ENCODE data around the gene RAB6A.
A peak's percentile ranks its signal among the peaks of the same experiment; 100 is the strongest.
"Not testable (repeated sequence)": the region's sequence is repeated elsewhere in the genome, so short reads cannot be mapped to it uniquely, and the experiment has no call there.

RAB6A gene

GRCh38 chr11:73716153-73717056 lies 44.5 kb downstream of the RAB6A start:
- peak; percentile 12 for DNase-seq

DNA sequence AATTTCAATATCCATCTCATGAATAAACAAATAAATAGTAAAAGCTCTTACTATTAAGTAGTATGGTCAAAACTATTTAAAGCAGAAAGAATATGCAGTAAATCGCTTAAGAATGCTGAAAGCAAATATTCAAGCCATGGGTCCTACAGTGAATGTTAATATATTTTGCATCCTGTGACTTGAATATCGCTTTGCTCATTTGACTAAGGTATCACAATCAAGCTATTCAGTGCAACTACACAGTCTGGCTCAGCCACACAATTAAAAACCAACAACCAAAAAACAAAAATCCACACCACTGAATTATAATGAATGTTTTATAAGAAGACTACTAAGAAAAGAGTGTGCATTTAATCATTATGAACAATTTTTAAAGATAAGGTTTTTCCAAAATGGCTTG lies 45.3 kb downstream of the RAB6A start:
- DNase-seq: no peak

DNA sequence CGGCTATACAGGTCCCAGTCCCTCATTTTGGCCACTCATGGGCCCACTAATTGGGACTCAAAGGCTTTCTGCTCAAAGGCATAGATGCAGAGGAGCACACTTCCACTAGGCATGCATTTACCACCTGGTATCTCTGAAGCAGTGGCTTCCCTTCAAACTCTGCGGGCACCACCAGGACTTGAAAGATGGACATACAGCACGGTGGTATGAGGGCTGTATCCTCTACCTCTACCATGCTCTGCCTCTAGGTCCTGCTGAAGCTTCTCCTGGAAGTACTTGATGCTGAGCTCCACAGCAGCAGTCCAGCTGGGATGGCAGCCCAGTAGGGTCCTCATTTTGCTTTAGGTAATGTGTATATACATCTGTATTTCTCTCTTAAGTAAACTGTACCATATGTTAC lies 49.9 kb downstream of the RAB6A start:
- DNase-seq: no peak

GRCh38 chr11:73705053-73705452 lies 55.8 kb downstream of the RAB6A start:
- no peak for DNase-seq

- no peak for DNase-seq
These were observed 66.9 kb downstream of the RAB6A start for GRCh38 chr11:73693899-73694525.

DNA sequence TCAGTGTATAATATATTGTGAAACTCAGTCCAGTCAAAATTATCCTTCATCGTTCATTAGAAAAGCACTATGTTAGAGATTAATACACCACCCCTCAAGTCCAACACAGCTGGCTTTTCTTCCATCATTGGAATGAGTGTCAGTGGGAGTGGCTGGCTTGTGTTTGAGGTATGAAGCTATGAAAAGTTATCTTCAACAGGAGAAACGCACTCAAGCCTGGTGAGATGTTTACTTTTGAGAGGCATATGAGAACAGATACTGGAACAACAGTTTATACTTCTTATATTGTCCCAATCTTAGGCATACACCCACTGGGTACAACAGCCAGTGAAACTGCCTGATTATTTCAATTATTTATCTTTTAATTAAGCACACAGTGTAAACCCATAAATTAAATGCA lies 80.2 kb downstream of the RAB6A start:
- no peak for DNase-seq

- DNase-seq: not testable (repeated sequence)
These were observed 84.3 kb downstream of the RAB6A start for GRCh38 chr11:73676552-73676951.

- DNase-seq: no peak
These were observed 89.2 kb downstream of the RAB6A start for GRCh38 chr11:73671701-73672100.

DNA sequence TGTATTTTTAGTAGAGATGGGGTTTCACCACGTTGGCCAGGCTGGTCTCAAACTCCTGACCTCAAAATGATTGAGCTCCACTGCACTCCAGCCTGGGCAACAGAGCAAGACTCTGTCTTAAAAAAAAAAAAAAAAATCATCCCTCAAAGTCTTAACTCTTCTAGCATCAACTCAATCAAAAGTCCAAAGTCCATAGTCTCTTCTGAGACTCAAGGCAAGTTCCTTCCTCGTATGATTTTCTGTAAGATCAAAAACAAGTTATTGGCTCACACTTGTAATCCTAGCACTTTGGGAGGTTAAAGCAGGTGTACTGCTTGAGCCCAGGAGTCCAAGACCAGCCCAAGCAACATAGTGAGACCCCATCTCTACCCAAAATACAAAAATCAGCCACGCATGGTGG lies 90.1 kb downstream of the RAB6A start:
- no peak for DNase-seq

GRCh38 chr11:73667891-73668290 lies 93.0 kb downstream of the RAB6A start:
- no peak for DNase-seq

DNA sequence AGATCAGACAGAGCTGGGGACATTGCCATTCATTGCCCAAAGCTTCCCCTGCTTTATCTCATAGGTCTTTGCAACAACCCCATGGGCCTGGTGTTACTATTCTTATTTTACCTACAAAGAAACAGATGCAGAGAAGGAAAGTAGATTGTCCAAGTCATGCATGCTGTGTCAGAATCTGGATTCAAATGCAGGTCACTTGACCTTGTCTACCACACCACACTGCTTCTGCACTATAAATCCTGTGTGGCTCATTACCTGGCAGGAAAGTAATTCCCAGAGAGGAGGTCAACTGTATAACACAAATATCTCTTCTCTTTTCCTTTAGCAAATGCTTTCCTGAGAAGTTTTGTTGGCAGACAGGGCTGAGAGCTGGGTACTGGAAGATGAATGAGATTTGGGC lies 96.0 kb downstream of the RAB6A start:
- DNase-seq: no peak

DNA sequence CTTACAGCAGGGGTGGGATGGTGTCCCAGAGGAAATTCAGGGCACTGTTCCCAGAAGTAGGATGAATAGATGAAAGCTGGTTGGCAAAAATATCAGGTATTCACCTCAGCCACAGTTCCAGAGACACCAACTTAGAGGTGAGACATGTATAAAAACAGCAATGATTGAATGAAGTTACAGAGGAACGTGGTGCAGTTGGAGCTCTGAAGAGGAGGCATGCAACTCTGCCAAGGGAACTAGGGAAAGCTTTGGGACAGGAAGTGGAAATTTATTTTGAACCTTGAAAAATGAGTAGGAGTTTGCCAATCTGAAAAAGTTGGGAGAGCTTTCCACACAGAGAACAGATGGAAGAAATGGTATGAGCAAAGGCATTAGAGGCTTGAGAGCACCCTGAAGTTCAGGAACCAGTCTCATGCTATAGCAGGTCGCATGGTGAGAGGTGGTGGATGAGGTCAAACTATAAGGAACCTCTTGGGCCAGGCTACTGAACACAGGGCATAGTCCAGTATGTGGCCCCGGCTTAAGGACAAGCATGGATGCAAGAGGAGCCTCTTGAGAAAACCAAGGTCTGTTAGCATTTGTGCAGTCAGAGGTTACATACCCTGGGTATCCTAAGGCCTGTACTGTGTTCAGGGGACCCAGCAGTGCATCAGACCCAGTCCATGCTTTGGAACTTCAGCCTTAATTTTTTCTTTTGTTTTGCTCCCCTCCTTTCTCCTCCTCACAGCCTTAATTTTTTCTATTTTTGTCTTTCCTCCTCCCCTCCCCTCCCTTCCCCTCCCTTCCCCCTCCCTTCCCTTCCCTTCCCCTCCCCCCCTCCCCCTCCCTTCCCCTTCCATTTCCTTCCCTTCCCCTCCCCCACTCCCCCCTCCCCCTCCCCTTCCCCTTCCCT lies 97.0 kb downstream of the RAB6A start:
- DNase-seq: no peak

GRCh38 chr11:73662445-73663157 lies 98.3 kb downstream of the RAB6A start:
- DNase-seq: no peak

GRCh38 chr11:73661035-73661628 lies 99.7 kb downstream of the RAB6A start:
- no peak for DNase-seq

GRCh38 chr11:73660497-73661034 lies 100.3 kb downstream of the RAB6A start:
- DNase-seq: no peak

DNA sequence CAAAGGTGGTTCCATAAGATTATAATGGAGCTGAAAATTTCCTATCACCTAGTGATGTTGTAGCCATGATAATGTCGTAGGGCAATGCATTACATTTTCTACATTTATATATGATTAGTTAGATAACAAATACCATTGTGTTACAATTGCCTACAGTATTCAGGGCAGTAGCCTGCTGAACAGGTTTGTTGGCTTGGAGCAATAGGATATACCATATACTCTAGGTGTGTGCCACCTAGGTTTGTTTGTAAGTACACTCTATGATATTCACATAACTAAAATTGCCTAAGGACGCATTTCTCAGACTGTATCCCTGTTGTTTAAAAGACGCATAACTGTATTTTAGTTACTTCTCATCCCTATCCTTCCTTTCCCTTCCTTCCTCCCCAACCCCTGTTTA lies 100.9 kb downstream of the RAB6A start:
- no peak for DNase-seq

- DNase-seq: no peak
These were observed 103.9 kb downstream of the RAB6A start for GRCh38 chr11:73656985-73657384.

- no peak for DNase-seq
These were observed 105.2 kb downstream of the RAB6A start for GRCh38 chr11:73655686-73656085.

GRCh38 chr11:73654482-73655021 lies 106.3 kb downstream of the RAB6A start:
- DNase-seq: no peak

GRCh38 chr11:73653996-73654395 lies 106.9 kb downstream of the RAB6A start:
- DNase-seq: no peak

DNA sequence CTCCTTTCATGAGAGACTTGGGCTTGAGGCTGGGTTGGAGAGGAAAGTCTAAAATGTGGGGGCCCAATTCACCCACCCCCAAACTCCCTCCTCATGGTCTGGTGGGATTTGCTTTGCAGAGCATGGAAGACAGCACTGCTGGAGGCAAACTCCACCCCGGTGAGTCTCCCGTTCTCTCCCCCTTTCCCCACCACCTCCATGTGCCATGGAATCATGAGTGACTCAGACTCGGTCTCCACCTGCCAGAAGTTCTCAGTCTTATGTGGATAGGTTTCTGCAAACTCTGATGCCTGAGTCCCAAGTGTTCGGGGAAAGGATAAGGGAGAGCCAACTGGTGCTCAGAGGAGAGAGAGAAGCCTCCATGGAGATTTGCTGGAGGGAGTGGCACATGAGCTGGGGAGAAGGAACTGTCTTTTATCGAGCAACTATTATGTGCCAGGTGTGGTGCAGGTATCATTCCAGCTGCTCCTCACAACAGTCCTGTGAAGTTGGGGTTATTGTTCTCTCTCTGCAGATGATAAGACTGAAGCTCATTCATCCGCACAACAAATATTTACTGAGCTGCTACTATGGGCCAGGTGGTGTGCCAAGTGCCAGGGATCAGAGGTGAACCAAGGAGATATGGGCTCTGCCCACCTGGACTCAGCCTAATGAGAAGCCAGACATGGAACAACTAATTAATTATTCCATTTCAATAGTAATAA lies 107.9 kb downstream of the RAB6A start:
- peak; percentile 15 for DNase-seq
